GM23248 (cell line): ENCODE data around the gene ZFAND2B.

Experiments used
- EZH2 ChIP-seq: fragments of 200-600 bp; sonication (generic); IDR thresholded peaks from 2 replicates; pipeline ENCODE4 v1.6.1; 2018; ENCODE audit warnings: antibody characterized with exemption, mild to moderate bottlenecking; ENCODE audit not compliant: insufficient read depth, poor library complexity, severe bottlenecking
- EZH2phosphoT487 ChIP-seq: fragments of 200-600 bp; sonication (generic); IDR thresholded peaks from 2 replicates; pipeline ENCODE4 v1.6.1; 2018; ENCODE audit warnings: antibody characterized with exemption, moderate library complexity, mild to moderate bottlenecking, low read depth; ENCODE audit not compliant: insufficient read depth

- TF ChIP-seq EZH2 (no peak), EZH2phosphoT487 (no peak)
Measured at GRCh38 chr2:219169930-219170654, 36.5 kb upstream of the ZFAND2B start, which contains the start of gene SLC23A3.
